ENCODE data around the gene ADORA2A. TPM values are rescaled to one million over a fixed set of nuclear protein-coding genes. Genes with fewer than 3 reads are reported as not detected.

Gene ADORA2A
- total RNA-seq, 1 donor from 2014 or later, result 4.1 TPM

DNA sequence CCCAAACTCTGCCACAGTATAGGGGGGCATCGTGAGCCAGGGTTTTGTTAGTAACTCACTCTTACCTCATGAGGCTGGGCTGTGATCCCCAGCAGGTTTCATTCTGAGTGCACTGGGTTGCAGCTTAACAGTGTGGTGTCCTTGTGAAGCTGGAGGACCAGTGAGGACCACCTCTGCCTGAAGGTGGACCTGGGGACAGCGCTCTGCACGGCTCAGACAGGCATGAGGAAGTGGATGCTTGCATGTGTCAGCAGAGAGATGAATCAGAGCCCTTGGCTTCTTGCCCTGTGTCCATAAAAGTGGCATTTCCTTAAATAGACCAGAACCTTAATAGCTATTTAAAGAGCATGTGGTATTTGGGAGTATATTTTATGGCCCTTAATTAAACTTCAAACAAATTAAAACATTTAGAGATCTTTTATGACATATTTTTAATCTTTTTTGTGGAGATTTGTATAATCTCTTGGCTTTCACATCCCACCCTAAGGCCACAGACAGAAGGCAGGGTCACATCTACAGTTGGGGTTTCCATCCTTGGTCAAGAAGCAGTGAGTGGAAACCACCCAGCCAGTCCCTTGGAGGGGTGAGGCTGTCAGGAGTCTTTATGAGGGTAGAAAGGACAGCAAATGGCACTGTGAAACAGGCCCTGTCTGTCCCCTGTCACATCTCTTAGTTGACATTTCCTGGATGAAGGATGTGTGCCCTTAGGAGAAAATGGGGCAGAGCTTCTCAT lies 24.8 kb upstream of the ADORA2A start:
- ATAC-seq (peak; percentile 48), DNase-seq (ENCODE audit: low spot score) (no peak)

DNA sequence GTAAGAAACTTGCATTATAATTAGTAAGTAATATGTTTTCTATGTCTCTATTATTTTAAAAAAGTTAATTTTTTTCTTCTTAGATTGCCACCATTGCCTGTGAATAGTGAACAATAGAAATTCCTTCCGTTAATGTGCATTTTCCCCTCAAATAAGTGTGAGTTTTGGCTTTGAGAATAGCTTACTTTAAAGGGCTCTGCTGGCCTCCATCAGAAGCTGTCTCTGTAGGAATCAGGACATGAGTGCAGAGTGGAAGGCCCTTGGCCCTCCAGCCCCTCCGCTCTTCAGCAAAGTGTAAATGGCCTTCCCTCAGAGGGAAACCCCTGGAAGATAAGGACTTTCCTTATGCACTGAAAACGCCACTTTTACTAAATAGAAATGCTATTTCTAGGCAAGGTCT lies 24.1 kb upstream of the ADORA2A start:
- ATAC-seq (no peak), DNase-seq (ENCODE audit: low spot score) (no peak)

GRCh38 chr22:24404561-24405275 lies 22.7 kb upstream of the ADORA2A start:
- DNase-seq (ENCODE audit: low spot score) (no peak), ATAC-seq (no peak)

DNA sequence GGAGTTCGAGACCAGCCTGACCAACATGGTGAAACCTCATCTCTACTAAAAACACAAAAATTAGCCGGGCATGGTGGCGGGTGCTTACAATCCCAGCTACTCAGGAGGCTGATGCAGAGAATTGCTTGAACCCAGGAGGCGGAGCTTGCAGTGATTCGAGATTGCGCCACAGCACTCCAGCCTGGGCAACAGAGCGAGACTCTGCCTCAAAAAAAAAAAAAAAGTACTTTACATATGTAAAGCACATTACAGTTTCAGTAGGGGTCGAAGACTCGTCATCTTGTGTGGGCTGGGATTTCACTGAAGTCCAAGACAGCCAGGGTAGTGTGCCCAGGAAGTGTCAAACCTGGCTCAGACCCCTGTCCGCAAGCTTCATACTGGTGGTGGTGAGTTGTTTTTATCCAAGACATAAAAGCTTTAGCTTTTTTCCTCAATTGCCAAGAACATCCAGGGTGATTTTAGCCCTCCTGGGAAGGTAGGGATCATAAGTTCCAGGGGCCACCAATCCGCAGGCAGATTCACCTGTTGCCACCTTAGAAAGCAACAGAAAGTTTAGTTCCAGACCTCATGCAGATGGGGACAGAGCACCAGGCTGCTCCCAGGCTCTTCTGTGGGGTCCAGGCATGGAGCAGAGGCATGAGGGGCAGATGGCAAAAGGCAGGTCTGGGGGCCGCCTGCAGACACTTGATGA lies 21.6 kb upstream of the ADORA2A start:
- DNase-seq (ENCODE audit: low spot score) (no peak), ATAC-seq (no peak)

- ATAC-seq, result no peak
- no peak for DNase-seq (ENCODE audit: low spot score)
Measured at GRCh38 chr22:24406322-24407277, 20.8 kb upstream of the ADORA2A start.

DNA sequence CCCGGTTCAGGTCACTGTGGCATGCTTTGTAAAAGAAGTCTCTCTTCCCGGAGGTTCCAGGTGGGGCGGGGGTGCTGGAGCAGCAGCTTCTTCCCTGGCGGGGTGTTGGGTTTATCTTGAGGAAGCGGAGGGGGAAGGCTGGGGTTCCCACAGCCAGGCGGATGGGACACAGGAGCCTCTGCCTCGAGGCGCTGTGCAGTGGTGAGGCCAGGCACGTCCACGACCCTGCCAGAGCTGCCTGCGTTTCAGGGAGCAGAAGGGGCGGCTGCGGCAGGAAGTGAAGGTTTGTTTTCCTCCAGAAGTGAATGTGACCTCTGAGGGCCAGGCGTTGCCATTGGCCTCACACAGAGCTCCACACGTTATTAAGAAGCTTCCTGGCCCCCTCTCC lies 20.1 kb upstream of the ADORA2A start:
- peak; percentile 61 for ATAC-seq
- peak; percentile 53 for DNase-seq (ENCODE audit: low spot score)

- no peak for DNase-seq (ENCODE audit: low spot score)
- ATAC-seq, result no peak
Measured at GRCh38 chr22:24407884-24408283, 19.5 kb upstream of the ADORA2A start.

DNA sequence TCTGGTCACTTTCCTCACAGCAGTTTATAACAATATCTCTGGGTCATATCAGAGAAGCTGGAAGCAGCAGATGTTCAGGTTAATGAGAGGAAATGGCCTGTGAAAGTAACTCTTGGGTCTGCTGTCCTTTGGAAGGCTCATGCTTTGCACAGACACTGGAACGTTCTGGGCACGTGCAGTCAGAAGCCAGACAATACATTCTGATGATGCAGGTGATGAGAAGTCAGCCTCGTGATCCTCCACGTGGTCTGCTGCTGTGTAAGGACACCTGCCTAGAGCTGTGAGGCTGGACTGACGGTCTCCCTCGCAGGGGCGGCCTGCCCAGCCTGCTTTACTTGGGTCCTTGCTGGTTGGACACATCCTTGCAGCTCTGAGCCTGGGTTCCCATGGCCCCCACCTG lies 18.8 kb upstream of the ADORA2A start:
- no peak for ATAC-seq
- no peak for DNase-seq (ENCODE audit: low spot score)

DNA sequence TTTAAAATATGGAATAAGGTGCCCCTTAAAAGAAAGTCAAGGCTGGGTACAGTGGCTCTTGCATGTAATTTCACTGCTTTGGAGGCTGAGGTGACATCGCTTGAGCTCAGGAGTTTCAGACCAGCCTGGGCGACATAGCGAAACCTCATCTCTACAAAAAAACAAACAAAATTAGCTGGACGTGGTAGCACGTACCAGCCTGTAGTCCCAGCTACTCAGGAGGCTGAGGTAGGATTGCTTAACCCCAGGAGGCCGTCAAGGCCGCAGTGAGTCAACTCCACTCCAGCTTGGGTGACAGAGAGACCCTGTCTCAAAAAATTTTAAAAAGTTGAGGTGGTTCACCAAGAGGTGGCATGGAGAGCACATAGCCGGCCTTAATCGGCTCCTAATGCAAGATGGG lies 17.7 kb upstream of the ADORA2A start:
- DNase-seq (ENCODE audit: low spot score), result no peak
- ATAC-seq, result no peak

GRCh38 chr22:24410110-24410856 lies 17.1 kb upstream of the ADORA2A start:
- ATAC-seq (no peak), DNase-seq (ENCODE audit: low spot score) (no peak)

GRCh38 chr22:24411256-24412004 lies 16.0 kb upstream of the ADORA2A start:
- DNase-seq (ENCODE audit: low spot score) (no peak), ATAC-seq (no peak)

DNA sequence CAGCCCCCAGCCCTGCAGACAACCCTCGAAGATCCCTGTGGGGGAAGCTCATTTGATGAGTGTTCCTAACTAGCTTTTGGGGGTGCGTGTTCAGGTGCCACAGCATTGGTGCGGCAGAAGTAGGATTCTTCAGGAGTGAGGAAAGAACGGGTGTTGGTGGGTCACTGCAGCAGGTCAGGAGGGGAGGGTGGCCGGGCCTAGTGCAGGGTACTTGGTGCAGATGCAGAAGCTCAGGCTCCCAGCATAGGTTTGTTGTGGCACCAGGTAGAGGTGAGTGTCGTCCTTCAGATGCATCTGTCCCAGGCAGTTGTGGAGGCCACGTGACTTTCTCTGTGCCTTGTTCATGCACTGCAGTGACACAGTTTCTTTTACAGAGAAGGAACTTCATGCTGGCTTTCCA lies 15.1 kb upstream of the ADORA2A start:
- no peak for ATAC-seq
- no peak for DNase-seq (ENCODE audit: low spot score)

DNA sequence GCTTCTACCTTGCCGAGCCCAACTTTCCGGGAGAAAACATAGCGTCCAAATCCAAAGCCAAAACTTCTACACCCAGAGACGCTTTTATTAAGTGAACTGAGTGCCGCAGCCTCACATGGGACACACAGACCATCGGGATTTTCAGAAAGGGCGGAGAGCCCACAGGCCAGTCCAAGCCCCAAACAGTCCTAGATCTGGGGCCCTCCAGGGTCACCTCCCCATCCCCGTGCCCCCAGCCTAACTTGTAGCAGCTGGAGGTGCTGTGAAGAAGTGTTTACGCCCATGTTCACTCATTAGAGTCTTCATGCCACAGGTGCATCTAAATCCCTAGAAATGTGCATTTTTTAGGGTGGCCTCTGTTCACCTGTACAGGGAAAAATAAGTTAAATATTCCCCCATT lies 14.1 kb upstream of the ADORA2A start:
- ATAC-seq (no peak), DNase-seq (ENCODE audit: low spot score) (no peak)

DNA sequence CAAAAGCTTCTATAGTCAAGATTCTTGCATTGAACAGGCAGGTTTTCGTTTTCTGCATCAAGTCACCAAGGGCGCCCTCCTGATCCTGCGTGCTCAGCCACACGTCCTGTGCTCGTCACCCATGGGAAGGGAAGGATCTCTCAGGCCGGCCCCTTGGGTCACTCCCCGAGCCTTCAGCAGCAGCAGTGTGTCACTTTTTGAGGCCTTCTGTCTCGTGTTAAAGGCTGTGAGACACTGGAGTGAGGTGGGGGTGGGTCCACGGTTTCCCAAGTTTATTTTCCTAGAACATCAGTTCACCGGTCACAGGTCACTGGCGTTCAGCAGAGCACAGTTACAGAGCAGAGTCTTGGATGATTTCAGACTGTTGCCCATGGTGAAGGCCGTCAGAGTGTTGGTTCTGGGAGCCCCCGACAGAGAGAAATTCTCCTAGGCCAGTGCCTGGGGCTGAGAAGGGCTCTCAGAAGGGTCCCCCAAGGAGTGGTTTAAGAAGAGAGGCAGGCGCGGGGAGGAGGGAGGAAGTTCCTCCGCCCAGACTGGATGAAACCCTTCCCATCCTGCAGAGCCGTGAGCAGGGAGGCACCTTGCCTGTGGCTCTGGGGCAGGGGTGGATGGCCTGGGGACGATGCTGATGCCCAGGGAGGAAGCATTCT lies 13.5 kb upstream of the ADORA2A start:
- DNase-seq (ENCODE audit: low spot score), result no peak
- no peak for ATAC-seq

DNA sequence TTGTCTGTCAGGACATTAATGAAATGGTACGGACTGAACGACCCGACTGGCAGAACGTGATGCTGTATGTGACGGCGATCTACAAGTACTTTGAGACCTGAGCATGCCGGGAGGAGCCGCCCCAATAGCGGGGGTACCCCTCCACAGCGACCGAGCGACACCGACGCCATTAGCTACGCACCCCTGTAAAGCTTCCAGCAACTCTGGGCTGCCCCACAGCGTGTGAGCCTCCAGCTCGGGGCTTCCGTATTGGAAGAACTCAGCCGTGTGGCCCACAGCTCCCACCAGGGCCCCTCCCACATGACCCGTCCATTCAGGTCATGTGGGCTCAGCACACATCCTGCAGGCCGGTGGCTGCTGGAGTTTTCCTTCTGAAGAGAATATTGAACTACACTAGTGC lies 12.9 kb upstream of the ADORA2A start:
- ATAC-seq (peak; percentile 20), DNase-seq (ENCODE audit: low spot score) (no peak)

DNA sequence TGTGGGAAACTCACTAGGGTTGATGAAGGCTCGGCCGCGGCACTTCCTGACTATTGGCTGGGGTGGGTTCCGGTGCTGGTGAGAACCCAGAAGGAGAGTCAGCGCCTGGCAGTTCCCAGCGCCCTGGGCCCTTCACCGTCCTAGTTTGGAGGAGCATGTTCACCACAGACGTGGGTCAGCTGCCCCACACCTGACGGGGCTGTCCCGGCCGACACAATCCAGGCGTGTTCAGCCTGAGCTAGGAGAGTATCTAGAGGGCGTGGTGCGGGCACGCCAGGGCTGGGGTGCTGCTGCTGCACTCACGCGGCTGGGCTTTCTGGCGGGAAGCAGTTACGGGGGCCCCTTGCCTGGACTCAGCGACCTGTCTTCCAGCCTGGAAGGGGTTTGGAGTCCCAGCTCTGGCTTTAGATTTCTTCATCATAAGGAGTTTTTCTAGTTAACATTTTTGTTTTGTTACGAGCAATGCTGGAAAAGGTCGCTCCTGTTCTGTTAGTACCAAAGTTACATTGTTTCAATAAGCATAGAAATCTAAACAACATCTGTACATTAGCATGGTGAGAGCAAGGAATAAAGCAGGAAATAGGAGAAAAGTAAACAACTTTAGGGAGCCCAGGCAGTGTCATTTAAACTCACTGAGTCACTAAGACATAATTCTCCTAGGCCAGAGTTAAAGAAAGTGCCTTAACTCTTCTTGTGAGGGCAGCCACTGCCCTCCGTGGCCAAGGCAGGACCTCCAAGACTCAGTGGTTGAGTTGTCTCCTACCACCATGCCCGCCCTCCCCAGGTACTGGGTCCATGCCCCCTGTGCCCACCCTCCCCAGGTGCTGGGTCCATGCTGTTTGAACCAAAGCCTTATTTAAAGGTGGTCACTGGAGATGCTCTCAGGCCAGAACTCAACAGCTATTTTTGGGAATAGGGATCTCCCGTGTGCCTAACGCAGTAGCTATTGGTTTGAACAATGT lies 12.1 kb upstream of the ADORA2A start:
- no peak for ATAC-seq
- no peak for DNase-seq (ENCODE audit: low spot score)

GRCh38 chr22:24416095-24416494 lies 11.3 kb upstream of the ADORA2A start:
- DNase-seq (ENCODE audit: low spot score), result peak; percentile 37
- no peak for ATAC-seq

DNA sequence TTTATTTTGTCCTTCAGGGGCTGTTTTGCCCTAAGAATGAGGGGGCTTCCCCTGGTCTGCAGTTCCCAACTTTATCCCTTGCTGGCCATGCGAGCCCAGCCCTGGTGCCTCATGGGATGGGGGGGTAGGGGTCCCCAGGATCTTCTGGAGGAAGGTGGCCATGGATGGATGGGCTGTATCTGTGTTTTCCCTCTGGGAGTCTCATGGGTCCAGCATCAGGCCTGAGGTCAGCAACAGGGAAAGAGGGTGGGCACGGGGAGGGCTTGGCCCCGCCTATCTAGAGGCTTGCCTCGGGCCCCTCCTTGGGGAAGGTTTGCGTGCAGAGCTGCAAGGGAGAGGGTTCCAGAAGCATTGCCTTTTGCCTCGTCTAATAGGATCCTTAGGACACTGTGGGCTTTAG lies 10.8 kb upstream of the ADORA2A start:
- DNase-seq (ENCODE audit: low spot score), result peak; percentile 40
- no peak for ATAC-seq

Data from left lobe of liver (tissue), 2 donors.